Endothelial cell of umbilical vein (primary cell): ENCODE results near the gene SAC3D1.

Experiments used
- MYC ChIP-seq: IDR thresholded peaks from one replicate; pipeline ENCODE4 v1.6.1; 2011; ENCODE audit warnings: mild to moderate bottlenecking, low read depth, low read length
- POLR2AphosphoS5 ChIP-seq: IDR thresholded peaks from 2 replicates; pipeline ENCODE4 v1.6.1; 2012; ENCODE audit warnings: low read depth, mild to moderate bottlenecking, control low read depth, low read length, moderate library complexity; ENCODE audit not compliant: insufficient read depth

DNA sequence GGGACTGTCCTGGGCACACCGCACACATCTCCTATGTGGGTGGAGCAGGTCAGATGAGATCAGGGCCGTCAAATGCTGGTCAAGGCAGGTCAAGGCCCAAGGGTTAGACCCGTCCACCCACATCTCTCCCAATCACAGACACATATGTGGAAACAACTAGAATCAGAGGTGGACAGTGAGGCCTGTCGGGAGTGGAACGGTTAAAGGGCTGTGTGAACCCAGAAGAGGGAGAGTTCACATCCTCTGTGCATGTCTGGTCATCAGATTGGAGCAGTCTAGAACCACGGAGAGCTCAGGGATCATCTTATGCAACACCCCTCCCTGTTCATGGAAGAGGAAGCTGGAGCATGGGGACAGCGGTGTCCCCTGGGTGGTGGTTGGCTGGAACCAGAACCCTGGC, 21.2 kb upstream of the SAC3D1 start:
- TF ChIP-seq POLR2AphosphoS5 (no peak), MYC (no peak)
